ENCODE measurements around the gene AFG3L2.

AFG3L2 gene

DNA sequence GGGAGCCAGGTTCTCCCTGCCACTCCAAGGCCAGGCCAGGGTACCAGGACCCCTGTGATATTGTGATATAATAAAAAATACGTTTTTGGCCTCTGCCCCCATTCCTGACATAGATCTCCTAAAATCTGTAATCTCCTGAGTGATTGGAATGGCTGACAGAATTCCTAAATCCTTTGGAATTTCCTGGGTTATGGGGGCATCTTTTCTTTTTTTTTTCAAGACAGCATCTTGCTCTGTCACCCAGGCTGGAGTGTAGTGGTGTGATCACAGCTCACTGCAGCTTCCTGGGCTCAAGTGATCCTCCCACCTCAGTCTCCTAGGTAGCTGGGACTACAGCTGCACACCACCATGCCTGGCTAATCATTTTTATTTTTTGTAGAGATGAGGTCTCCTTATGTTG is 95.2 kb downstream of the AFG3L2 start:
- TF ChIP-seq, protein P1, sequence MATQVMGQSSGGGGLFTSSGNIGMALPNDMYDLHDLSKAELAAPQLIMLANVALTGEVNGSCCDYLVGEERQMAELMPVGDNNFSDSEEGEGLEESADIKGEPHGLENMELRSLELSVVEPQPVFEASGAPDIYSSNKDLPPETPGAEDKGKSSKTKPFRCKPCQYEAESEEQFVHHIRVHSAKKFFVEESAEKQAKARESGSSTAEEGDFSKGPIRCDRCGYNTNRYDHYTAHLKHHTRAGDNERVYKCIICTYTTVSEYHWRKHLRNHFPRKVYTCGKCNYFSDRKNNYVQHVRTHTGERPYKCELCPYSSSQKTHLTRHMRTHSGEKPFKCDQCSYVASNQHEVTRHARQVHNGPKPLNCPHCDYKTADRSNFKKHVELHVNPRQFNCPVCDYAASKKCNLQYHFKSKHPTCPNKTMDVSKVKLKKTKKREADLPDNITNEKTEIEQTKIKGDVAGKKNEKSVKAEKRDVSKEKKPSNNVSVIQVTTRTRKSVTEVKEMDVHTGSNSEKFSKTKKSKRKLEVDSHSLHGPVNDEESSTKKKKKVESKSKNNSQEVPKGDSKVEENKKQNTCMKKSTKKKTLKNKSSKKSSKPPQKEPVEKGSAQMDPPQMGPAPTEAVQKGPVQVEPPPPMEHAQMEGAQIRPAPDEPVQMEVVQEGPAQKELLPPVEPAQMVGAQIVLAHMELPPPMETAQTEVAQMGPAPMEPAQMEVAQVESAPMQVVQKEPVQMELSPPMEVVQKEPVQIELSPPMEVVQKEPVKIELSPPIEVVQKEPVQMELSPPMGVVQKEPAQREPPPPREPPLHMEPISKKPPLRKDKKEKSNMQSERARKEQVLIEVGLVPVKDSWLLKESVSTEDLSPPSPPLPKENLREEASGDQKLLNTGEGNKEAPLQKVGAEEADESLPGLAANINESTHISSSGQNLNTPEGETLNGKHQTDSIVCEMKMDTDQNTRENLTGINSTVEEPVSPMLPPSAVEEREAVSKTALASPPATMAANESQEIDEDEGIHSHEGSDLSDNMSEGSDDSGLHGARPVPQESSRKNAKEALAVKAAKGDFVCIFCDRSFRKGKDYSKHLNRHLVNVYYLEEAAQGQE (IDR thresholded peaks at IDR 0.05; ENCODE audit: insufficient read depth in 1 of 2, low read depth in 2 of 2, low read length in 2 of 2), result no peak
- no peak for TF ChIP-seq POLR2AphosphoS5 (IDR thresholded peaks at IDR 0.05; ENCODE audit: low read depth, low read length)
- no peak for TF ChIP-seq SIN3A (IDR thresholded peaks at IDR 0.05; ENCODE audit: borderline replicate concordance, insufficient read depth, low read length)
- TF ChIP-seq FOXP2 (optimal IDR thresholded peaks at IDR 0.05; ENCODE audit: borderline replicate concordance, extremely low read depth, extremely low read length, insufficient read depth), result no peak
- TF ChIP-seq TAF1 (IDR thresholded peaks at IDR 0.05; ENCODE audit: borderline replicate concordance, insufficient read depth, low read length), result no peak

GRCh38 chr18:12279781-12280531 is 97.1 kb downstream of the AFG3L2 start:
- TF ChIP-seq POLR2AphosphoS5 (IDR thresholded peaks at IDR 0.05; ENCODE audit: low read depth, low read length) (no peak), FOXP2 (optimal IDR thresholded peaks at IDR 0.05; ENCODE audit: borderline replicate concordance, extremely low read depth, extremely low read length, insufficient read depth) (no peak), TAF1 (IDR thresholded peaks at IDR 0.05; ENCODE audit: borderline replicate concordance, insufficient read depth, low read length) (no peak), SIN3A (IDR thresholded peaks at IDR 0.05; ENCODE audit: borderline replicate concordance, insufficient read depth, low read length) (no peak)
- TF ChIP-seq, protein P1 (IDR thresholded peaks at IDR 0.05; ENCODE audit: insufficient read depth in 1 of 2, low read depth in 2 of 2, low read length in 2 of 2), result no peak

Measured in PFSK-1 (cell line).